ENCODE measurements around the gene CABP4.
"Not testable (repeated sequence)": the region's sequence is repeated elsewhere in the genome, so short reads cannot be mapped to it uniquely, and the experiment has no call there.

Gene CABP4

GRCh38 chr11:67418476-67419281 is 36.5 kb upstream of the CABP4 start:
- DNase-seq (ENCODE audit: extremely low read depth in 1 of 2, low read depth in 1 of 2), result no peak

- DNase-seq (ENCODE audit: extremely low read depth in 1 of 2, low read depth in 1 of 2), result no peak
Measured at GRCh38 chr11:67419325-67420049, 35.7 kb upstream of the CABP4 start.

GRCh38 chr11:67420147-67420645 is 35.0 kb upstream of the CABP4 start:
- no peak for DNase-seq (ENCODE audit: extremely low read depth in 1 of 2, low read depth in 1 of 2)

GRCh38 chr11:67420646-67421429 is 34.3 kb upstream of the CABP4 start:
- DNase-seq (ENCODE audit: extremely low read depth in 1 of 2, low read depth in 1 of 2), result peak; percentile 96 to 100

- DNase-seq (ENCODE audit: extremely low read depth in 1 of 2, low read depth in 1 of 2), result no peak
Measured at GRCh38 chr11:67421430-67422031, 33.6 kb upstream of the CABP4 start.

GRCh38 chr11:67422891-67423290 is 32.3 kb upstream of the CABP4 start:
- no peak for DNase-seq (ENCODE audit: extremely low read depth in 1 of 2, low read depth in 1 of 2)

GRCh38 chr11:67423466-67423865 is 31.7 kb upstream of the CABP4 start:
- no peak for DNase-seq (ENCODE audit: extremely low read depth in 1 of 2, low read depth in 1 of 2)

- no peak for DNase-seq (ENCODE audit: extremely low read depth in 1 of 2, low read depth in 1 of 2)
Measured at GRCh38 chr11:67423891-67424613, 31.1 kb upstream of the CABP4 start.

- DNase-seq (ENCODE audit: extremely low read depth in 1 of 2, low read depth in 1 of 2), result not testable (repeated sequence)
Measured at GRCh38 chr11:67427364-67427859, 27.7 kb upstream of the CABP4 start.

GRCh38 chr11:67428052-67429001 is 26.8 kb upstream of the CABP4 start, which contains the start of gene RPS6KB2:
TSS of gene RPS6KB2 (plus strand) at chr11:67428494. CDS start at chr11:67428546, 52 bp downstream.
- DNase-seq (ENCODE audit: extremely low read depth in 1 of 2, low read depth in 1 of 2), result peak; percentile 98 to 99

GRCh38 chr11:67429038-67429668 is 26.0 kb upstream of the CABP4 start:
- no peak for DNase-seq (ENCODE audit: extremely low read depth in 1 of 2, low read depth in 1 of 2)

GRCh38 chr11:67429722-67430121 is 25.4 kb upstream of the CABP4 start:
- no peak for DNase-seq (ENCODE audit: extremely low read depth in 1 of 2, low read depth in 1 of 2)

GRCh38 chr11:67431346-67432249 is 23.6 kb upstream of the CABP4 start:
- no peak for DNase-seq (ENCODE audit: extremely low read depth in 1 of 2, low read depth in 1 of 2)

- DNase-seq (ENCODE audit: extremely low read depth in 1 of 2, low read depth in 1 of 2), result no peak
Measured at GRCh38 chr11:67432655-67433349, 22.4 kb upstream of the CABP4 start.

- DNase-seq (ENCODE audit: extremely low read depth in 1 of 2, low read depth in 1 of 2), result no peak
Measured at GRCh38 chr11:67433536-67434394, 21.4 kb upstream of the CABP4 start.

GRCh38 chr11:67434395-67434881 is 20.7 kb upstream of the CABP4 start:
- no peak for DNase-seq (ENCODE audit: extremely low read depth in 1 of 2, low read depth in 1 of 2)
